Hematopoietic multipotent progenitor cell treated with erythropoietin and hydrocortisone succinate and interleukin-3 and kit ligand, for 4 days (in vitro differentiated cells): ENCODE measurements around the gene SYNGR2.
"Not testable (repeated sequence)": the region's sequence is repeated elsewhere in the genome, so short reads cannot be mapped to it uniquely, and the experiment has no call there.

Experiments used
- DNase-seq: peaks from one replicate; pipeline ENCODE4 v3.0.0-alpha.2; 2015

Gene SYNGR2

DNA sequence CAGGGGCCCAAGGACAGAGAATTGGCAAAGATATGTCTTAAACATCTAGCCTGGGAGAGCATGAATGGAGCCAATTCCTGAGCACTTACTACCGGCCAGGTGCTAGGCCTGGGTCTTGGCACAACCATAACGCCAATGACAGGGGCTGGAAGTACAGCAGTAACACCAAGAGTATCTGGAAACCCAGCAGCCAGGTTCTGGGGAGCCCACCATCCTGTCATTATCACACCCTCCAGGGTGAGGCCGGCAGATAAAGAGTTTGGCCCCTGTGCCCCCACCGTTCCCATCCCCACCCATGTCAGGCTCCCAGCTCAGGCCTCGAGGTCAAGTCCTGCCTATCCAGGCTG lies 38.3 kb upstream of the SYNGR2 start:
- peak; percentile 87 for DNase-seq

DNA sequence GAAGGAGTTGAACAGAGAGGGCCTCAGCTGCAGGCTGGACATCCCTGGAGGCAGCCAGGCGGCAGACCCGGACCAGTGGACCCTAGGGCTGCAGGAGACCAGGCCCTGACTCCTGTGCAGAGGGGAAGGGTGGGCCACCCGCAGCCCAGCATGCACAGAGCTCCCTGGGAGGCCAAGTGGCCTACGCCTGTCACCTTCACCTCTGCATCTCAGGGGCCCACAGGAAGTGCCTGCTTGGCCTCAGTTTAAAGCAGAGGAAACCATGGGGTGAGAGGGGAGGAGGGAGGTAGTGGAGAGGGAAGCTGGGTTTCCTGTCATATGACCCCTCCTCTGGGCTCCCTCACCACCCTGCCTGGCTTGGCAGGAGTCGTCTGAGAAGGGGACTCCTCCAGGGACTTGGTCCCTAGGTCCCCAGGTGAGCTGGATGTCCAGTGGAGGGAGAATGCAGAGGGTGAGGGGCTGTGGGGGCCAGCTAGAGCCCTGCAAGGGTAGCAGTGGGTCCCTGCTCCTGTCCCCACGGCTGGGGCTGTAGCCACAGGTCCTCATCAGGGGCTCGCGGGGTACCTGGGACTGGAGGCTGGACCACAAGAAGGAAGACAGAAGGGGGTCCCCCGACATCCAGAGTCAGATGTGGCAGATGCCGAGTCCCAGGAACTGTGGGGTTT lies 37.8 kb upstream of the SYNGR2 start, which contains the start of gene TMC8:
TMC8 (plus strand) TSS at position 335 of the 665 bp plus-strand sequence. CDS start 818 bp downstream, outside the sequence.
- DNase-seq = peak; percentile 96

DNA sequence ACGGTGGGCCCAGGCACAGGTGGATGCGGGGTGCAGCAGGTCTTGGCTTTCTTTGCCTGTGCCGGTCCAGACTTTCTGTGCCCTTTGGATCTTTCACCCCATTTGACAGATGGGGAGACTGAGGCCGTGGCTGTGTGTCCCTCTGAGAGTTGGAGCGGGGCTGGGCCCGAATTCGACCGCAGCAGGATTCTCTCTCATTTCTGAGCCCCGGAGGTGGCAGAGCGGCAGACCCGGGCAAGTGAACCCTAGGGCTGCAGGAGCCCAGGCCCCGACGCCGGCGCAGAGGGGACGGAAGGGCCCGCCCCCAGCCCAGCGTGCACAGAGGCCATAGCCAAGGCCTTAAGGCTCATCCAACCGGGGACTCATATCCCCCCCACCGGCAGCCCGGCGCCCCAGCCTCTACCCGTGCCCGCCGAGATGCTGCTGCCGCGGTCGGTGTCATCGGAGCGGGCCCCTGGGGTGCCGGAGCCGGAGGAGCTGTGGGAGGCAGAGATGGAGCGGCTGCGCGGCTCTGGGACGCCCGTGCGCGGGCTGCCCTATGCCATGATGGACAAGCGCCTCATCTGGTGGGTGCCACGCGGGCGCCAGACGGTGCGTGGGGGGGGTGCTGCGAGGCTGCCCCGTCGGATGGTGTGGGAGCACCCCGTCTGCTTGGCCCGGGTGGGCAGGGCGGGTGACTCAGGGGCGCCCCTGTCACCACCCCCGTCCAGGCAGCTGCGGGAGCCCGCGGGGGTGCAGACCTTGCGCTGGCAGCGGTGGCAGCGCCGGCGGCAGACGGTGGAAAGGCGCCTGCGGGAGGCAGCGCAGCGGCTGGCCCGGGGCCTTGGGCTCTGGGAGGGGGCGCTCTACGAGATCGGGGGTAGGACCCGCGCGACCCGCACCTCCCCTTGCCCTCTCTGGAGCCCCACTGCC lies 37.0 kb upstream of the SYNGR2 start:
- peak; percentile 73 for DNase-seq

DNA sequence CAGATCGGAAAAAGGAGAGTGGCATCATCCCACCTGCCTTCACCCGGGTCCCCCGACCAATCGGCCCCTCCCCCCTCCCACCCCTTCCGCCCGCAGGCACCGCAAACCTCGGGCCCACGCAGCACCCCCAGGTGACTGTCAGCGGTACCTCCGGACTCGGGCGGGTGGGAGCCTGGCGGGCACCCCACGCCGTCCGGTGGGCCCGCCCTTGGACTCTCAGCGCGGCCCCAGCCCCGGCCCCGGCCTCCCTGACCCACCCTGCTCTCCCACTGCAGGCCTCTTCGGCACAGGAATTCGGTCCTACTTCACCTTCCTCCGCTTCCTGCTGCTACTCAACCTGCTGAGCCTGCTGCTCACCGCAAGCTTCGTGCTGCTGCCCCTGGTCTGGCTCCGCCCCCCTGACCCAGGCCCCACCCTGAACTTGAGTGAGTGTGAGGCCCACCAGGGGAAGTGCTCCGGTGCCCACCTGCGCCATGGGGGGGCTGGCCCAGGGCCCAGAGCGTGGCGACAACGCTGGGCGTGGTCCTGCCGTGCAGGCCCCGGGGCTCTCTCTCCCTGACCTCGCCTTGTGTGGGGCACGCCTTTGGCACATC lies 36.2 kb upstream of the SYNGR2 start:
- peak; percentile 79 for DNase-seq

DNA sequence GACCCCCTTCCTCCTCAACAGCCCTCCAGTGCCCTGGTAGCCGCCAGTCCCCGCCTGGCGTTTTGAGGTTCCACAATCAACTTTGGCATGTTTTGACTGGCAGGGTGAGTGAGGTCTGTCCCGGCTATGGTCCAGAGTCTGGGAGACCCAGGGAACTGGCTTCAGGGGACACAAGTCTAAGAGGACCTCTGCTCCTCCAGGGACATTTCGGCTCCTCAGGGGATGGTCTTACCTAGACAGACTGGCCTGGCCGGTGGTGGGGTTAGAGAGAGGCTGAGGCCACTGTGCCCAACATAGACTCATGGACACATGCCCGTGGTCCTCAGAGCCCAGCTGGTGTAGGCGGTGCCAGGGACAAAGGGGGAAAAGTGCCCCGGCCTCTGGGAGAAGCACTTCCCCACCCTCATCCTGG lies 35.6 kb upstream of the SYNGR2 start:
- no peak for DNase-seq

DNA sequence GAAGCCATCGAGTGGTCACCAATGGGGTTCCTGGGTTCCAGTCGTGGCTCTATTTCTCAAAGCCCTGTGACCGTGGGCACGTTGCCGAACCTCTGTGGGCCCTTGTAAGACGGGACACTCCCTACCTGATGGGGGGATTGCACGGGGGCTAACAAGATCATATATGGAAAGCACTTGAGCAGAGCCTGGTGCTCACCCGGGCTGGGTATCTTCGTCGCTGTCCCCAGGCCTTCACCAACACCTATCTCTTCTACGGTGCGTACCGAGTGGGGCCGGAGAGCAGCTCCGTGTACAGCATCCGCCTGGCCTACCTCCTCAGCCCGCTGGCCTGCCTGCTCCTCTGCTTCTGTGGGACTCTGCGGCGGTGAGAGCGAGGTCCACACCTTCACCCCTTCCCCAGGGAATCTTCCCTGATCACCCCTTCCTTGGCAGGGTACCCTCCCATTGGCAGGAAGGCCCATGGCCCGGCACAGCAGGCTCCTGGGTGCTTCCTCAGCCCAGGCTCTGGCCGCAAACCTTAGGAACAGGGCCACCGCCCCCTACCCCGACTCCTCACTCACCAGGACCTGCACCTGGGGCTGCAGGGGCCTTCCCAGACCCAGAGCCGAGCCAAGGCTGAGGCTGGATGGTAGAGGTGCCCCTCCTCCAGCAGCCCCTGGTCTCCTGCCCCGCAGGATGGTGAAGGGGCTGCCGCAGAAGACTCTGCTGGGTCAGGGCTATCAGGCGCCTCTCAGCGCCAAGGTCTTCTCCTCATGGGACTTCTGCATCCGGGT lies 35.0 kb upstream of the SYNGR2 start:
- DNase-seq = no peak

DNA sequence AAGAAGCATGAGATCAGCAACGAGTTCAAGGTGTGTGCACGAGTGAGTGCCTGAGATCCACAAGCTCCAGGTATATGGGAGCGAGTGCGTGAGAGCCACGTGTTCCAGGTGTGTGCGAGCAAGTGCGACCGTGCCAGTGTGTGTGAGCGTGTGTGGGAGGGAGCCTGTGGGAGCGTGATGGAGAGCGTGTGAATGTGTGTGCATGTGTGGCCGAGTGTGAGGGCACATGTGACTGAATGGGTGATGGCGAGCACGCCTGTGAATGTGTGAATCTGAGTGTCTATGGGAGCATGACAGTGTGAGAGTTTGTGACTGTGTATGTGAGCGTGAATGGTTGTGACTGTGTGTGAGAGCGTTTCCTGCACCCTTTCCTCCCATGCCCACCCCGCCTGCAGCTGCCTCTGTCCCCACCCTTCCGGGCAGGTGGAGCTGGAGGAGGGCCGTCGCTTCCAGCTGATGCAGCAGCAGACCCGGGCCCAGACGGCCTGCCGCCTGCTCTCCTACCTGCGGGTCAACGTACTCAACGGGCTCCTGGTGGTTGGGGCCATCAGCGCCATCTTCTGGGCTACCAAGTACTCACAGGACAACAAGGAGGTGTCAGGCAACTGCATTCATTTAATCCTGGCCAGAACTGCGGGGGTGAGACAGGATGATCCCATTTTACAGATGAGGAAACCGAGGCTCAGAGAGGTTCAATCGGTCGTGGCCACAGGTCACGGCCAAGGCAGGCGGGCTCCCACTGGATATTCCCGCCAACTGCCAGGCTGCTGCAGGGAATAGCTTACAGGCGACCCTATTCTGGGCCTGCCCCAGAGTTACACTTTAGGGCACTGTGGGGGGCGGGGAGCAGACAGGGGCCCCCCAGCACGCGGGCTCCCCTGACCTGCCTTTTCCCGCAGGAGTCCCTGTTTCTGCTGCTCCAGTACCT lies 34.1 kb upstream of the SYNGR2 start:
- peak; percentile 88 for DNase-seq

DNA sequence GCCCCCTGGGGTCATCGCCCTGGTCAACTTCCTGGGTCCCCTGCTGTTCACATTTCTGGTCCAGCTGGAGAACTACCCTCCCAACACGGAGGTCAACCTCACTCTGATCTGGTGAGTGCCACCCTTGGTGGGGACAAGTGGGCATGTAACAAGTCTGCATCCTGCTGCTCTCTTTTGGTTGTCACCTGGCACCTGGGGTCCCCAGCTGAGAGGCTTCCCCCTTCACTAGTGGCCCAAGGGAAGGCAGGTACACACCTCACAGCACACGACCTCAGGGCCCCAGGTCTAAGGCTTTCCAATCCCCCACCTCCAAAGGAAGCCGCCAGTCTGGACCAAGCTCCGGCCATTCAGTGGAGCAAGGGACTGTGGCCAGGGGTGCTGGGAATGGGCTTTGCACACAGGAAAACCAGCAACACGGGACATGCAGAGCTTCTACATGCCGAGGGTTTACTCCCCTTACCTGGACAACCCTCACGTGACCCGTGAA lies 33.4 kb upstream of the SYNGR2 start:
- DNase-seq = no peak

DNA sequence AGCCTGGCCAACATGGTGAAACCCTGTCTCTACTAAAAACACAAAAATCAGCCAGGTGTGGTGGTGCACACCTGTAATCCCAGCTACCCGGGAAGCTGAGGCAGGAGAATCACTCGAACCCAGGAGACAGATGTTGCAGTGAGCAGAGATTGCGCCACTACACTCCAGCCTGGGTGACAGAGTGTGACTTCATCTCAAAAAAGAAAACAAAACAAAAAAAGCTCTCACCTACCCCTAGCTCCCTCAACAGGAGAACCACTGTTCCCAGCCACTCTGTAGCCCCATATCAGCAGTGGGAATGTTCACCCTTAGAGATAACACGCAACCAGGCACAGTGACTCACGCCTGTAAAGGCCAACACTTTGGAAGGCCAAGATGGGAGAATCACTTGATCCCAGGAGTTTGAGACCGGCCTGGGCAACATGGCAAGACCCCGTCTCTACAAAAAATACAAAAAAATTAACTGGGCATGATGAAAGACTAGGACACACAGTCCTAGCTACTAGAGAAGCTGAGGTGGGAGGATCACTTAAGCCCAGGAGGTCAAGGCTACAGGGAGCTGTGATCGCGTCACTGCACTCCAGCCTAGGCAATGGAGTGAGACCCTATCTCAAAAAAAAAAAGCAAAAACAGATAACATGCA lies 32.4 kb upstream of the SYNGR2 start:
- DNase-seq = no peak

DNA sequence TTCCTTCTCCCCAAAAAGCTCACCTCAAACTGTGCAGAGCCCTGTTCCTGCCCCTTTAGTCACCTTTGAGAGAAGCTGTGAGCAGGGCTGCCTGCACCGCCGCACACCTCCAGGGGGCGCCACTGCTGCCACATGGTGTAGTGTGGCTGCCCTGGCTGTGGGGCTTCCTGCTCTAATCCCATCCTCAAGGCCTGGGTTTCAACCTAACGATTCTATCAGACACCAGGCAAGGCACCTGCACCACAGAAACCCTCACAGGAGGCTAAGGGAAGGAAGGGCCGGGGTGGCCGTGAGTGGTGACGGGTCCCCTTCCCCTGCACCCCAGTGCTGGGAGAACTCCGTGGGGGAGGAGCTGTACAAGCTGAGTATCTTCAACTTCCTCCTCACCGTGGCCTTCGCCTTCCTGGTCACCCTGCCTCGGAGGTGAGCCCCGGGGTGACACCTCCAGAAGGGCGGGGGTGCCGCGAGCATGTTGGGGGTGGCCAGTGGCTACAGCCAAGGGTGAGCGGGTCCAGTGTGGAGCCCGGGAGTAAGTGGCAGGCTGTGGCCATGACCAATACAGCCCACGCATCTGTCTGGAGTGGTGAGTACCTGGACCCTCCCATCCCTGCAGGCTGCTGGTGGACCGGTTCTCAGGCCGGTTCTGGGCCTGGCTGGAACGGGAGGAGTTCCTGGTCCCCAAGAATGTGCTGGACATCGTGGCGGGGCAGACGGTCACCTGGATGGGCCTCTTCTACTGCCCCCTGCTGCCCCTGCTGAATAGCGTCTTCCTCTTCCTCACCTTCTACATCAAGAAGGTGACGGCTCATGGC lies 30.8 kb upstream of the SYNGR2 start:
- DNase-seq = peak; percentile 71

DNA sequence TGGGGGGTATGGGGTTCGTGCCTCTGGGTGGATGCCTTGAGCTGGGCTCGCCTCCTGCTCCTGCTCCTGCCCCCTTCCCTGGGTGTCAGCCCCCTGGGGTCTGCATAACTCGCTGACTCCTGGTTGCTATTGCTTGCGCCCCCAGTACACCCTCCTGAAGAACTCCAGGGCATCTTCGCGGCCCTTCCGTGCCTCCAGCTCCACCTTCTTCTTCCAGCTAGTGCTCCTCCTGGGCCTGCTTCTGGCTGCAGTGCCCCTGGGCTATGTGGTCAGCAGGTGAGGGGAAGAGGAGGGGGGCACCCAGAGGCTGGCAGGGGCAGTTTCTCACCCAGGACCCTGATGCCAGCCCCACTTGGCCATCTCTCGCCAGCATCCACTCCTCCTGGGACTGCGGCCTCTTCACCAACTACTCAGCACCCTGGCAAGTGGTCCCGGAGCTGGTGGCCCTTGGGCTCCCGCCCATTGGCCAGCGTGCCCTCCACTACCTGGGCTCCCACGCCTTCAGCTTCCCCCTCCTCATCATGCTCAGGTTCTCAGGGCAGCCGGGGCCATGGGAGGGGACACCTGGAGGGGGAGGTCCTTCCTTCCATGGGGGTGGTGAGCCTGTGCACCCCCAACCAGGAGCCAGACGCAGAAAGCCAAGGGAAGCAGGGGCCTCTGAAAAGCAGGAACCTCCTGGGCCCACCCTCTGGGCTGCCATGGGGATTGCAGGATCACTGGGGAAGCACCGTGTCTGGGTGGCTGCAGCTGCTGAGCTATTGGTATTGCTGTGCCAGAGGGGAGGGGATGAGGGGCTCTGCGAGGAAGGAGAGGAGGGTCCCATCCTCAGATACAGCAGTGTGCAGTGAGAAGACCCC lies 29.9 kb upstream of the SYNGR2 start:
- DNase-seq = no peak

DNA sequence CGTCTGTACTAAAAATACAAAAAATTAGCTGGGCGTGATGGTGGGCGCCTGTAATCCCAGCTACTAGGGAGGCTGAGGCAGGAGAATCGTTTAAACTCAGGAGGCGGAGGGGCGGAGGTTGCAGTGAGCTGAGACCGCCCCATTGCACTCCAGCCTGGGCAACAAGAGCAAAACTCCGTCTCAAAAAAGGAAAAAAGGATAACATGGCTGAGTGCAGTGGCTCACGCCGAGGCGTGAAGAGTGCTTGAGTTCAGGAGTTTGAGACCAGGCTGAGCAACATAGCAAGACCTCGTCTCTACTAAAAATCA lies 28.6 kb upstream of the SYNGR2 start:
- not testable (repeated sequence) for DNase-seq

DNA sequence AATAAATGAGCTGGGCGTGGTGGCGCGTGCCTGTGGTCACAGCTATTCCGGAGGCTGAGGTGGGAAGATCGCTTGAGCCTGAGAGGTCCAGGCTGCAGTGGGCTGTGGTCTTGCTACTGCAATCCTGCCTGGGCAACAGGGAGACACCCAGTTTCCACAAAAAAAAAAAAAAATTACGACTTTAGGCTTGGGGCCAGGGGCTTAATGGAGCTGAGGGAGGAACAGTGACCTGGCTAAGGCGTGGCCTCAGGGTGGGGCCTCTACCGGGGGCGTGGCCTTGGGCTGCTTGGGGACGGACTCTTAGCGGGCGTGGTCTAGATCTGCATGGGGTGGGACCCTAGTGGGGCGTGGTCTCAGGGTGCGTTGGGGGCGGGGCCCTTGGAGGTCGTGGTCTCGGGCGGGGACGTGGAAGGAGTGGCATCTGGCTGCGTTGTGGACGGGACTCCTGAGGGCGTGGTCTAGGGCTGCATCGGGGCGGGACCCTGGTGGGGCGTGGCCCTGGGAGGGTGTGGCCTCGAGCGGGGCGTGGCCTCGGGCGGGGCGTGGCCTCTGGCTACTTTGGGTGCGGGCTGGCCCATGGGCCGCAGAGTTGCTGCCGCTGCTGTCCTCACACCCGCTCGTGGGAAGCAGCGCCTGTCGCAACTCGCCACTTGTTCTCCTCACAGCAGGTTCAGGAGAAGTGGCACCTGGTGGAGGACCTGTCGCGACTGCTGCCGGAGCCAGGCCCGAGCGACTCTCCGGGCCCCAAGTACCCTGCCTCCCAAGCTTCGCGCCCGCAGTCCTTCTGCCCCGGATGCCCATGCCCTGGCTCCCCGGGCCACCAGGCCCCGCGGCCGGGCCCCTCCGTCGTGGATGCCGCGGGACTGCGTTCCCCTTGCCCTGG lies 28.0 kb upstream of the SYNGR2 start:
- peak; percentile 100 for DNase-seq

DNA sequence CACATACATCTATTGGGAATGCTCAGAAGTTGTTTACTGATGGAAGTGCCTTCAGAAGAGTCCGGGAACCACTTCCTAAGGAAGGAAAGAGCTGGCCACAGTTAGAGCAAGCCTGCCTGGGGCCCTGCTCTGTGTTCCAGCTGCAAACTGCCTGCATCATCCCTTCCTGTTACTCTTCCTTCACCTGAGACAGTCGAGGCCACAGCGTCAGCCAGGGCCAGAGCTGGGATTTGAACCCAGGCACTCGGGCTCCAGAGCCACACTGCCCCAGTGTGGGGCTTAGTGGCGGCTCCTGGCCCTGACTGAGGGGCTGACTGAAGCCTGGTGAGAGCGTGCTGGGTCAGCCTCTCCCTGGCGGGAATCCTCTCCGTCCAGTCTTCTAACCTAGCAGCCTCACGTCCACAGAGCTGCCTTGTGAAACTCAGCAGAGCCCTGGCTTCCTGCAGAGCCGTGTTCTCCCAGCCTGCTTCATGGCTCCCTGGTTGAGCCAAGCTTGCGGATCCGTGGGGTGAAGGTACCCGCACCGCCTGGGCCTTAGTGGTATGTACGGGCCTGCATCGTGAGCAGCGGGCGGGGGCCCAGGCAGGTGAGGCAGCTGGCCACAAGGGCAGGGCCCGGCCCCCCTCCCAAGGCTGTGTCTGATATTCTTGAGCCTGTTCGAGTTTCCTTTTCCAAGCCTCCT lies 26.8 kb upstream of the SYNGR2 start:
- DNase-seq = no peak

DNA sequence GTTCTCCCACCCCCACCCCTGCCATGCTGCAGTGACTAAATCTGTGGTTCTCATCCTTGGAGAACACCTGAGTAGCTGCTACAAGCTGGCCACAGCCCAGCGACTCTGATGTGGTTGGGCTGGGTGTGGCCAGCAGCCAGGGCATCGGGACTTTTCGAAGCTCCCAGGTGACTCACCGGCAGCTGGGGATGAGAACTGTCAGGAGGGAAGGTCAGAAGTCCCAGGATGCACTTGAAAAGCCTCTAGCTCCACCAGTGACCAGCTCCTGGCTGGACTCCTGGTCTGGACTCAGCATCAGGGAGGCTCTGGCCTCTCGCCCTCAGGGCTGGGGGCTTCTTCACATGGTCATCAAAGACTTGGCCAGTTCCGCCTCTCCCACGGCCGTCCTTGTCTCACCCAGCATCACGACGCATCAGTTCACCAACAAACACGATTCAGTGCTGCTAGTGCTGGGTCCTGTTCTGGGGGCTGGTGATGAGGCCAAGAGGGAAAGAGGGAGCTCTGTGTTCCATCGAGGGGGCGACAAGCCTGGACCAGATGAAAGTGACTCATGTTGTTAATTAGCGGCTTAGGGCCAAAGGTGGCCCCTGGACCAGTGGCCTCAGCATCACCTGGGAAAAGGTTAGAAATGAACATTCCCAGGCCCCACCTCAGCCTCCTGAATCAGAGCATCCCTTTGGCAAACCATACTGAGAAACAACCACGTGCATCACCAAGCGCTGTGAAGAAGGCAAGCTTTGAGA lies 26.1 kb upstream of the SYNGR2 start:
- no peak for DNase-seq

DNA sequence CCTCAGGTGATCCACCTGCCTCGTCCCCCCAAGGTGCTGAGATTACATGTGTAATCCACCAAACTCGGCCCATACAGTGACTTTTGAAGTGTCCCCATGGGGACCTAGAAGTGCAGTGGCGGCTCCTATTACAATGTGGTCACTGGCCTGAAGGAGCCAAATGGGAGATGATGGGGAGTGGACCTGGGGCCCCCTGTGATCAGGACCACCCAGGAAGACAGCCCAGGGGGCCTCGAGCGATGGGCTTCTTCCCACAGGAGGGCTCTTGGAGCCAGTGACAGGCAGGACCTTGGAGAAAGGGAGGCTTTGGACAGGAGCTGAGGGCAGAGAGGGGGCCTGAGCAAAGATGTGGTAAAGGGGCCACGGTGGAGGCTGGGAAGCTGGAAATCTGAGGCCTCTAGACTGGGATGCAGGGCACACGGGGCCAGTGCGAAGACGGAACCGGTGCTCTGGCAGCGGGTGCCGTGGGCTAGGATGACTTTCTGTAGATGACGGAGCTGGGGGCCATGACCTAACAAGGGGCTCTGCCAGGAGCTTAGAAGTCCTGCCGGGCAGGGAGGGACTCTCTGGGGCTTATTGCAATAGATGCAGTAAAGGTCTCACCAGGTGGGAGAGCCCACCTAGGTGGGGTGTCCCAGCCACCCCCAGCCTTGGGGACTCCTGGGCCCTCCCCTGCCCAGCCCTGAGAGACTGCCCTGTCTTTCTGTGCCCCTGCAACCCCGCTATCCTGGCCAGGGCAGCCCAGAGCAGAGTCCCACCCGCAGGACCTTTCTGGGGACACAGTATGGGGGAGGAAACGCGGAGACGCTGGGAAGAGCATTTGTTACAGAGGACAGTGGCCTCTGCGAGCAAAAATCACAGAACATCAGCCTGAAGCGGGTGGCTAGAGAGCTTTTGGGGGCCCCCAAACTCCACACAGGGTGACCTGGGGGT lies 24.9 kb upstream of the SYNGR2 start:
- no peak for DNase-seq
